ENCODE measurements around the gene C1QTNF8.

The C1QTNF8 gene

DNA sequence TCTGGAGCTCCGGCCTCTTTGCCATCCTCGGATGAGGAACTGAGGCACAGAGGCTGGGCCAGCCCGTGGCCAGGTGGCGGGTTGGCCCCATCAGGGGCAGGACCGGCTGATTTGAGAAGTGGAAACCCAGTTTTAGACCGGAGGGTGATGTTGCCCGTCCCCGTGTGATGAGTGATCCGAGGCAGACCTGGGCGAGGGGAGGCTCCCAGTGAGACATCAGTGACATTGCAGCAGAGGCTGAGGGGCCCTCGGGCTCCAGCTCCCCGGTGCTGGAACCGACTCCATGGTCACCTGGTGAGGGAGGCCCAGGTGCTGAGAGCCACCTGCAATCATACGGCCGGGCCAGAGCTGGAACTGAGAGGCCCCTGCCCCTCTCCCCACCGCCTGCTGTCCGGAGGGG is 30.0 kb upstream of the C1QTNF8 start:
- no peak overlapping the region for H3K27ac ChIP-seq
- TF ChIP-seq, protein P1, sequence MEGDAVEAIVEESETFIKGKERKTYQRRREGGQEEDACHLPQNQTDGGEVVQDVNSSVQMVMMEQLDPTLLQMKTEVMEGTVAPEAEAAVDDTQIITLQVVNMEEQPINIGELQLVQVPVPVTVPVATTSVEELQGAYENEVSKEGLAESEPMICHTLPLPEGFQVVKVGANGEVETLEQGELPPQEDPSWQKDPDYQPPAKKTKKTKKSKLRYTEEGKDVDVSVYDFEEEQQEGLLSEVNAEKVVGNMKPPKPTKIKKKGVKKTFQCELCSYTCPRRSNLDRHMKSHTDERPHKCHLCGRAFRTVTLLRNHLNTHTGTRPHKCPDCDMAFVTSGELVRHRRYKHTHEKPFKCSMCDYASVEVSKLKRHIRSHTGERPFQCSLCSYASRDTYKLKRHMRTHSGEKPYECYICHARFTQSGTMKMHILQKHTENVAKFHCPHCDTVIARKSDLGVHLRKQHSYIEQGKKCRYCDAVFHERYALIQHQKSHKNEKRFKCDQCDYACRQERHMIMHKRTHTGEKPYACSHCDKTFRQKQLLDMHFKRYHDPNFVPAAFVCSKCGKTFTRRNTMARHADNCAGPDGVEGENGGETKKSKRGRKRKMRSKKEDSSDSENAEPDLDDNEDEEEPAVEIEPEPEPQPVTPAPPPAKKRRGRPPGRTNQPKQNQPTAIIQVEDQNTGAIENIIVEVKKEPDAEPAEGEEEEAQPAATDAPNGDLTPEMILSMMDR (conservative IDR thresholded peaks at IDR 0.05) = no peak

DNA sequence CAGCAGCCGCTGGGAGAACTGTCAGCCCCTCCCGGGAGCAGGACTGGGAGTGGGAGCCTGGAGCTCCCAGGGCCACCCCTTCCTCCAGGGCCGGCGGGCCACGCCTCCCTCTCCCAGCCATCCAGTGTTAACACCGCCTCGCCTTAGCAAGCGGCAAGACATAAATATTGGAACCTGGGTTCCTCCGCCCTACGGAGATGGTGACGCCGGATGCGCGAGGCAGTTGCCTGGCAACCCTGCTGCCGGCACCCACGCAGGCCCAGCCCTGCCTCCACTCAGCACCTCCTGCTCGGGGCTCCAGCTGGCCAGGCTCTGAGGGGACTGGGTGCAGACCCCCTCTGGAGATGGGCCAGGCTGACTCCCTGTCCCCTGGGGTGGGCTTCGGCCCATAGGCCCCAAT is 29.4 kb upstream of the C1QTNF8 start:
- no peak overlapping the region for H3K27ac ChIP-seq
- TF ChIP-seq, protein P1 (conservative IDR thresholded peaks at IDR 0.05) = no peak

DNA sequence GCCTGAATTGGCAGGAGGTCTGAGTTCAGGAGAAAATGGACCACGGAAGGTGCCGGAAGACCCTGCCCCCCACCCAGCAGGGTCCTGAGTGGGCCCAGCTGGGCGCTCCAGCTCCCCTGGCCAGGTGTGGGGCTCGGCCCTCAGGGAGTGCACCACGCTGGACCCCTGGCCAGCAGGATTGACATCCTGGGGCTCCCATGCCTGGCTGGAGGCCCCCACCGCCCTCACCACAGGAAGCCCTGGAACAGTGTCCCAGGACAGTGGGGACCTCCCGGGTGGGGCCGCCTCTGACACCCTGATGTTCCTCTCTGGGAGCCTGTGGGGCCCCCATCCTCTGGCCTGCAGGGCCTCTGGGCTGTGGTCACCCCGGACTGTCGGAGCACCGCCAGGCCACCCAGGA is 28.8 kb upstream of the C1QTNF8 start:
- no peak overlapping the region for H3K27ac ChIP-seq

DNA sequence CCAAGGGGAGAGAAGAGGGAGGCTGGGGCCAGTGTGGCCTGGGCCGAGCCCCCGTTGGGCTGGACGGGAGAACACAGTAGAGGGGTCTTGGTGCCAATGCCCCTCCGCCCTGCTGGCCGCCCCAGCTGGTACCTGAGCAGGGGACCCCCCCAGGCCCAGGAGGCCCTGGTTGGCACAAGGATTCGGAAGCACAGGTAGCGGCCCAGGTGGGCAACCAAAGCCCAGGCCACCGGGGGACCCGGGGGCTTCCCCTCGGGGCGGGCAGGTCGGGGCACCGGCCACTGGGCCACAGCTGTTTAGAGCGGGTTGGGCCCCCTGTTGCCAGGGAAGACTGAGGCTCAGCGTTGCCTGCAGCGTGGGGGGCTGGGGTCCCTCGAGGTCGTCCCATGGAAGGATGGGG is 28.2 kb upstream of the C1QTNF8 start:
- TF ChIP-seq, protein P1 (conservative IDR thresholded peaks at IDR 0.05) = no peak
- no peak overlapping the region for H3K27ac ChIP-seq

More for the DNA sequence above, 28.8 kb upstream of the C1QTNF8 start:
- TF ChIP-seq, protein P1 (conservative IDR thresholded peaks at IDR 0.05) = no peak

DNA sequence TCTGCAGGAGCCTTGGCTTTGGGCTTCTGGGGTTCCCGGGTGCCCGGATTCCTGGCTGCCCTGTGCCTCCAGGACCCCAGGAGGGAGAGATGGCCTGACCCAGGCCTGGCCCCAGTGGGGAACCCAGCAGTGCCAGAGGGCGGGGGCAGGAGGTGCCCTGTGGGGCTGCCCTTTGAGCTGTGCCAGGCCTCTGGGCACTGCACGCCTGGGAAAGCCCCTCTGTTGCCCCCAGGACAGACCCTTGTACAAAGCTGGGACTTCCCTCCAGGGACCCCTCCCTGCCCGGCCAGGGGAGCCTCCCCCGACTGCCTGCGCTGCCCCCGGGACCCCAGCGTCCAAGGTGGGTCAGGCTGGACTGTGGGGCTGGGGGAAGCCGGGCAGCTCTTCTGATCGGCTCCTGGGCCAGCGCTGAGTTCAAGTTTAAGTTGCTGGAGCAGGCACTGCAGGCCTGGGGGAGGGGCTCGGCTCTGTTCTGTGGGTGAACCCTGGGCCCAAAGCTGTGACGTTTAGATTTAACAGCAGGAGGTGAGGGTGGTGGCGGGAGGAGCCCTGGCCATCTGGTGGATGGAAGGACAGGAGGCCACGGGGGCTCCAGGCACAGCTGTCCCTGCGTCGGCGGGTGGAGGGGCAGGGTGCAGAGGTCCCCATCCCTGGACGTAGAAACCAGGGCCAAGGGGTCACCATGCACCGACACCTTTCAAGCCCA is 27.6 kb upstream of the C1QTNF8 start:
- no peak overlapping the region for H3K27ac ChIP-seq
- TF ChIP-seq, protein P1 (conservative IDR thresholded peaks at IDR 0.05) = no peak

DNA sequence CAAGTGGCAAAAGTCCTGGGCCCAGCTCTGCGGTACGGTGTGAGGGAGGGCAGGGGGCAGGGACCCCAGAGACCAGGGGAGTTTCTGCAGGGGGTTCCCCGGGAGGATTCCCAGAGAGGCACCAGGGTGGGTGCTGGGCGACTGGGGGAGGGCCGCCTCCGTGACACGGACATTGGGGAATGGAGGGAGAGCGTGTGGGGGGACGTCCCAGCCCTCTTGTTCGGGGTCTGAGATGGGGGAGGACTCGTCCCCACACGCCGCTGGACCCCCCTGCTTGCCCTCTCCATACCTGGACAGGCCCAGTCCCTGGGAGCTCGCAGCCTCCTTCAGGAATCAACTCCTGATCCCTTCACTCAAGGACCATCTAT is 26.3 kb upstream of the C1QTNF8 start:
- no peak overlapping the region for H3K27ac ChIP-seq
- TF ChIP-seq, protein P1 (conservative IDR thresholded peaks at IDR 0.05) = no peak

DNA sequence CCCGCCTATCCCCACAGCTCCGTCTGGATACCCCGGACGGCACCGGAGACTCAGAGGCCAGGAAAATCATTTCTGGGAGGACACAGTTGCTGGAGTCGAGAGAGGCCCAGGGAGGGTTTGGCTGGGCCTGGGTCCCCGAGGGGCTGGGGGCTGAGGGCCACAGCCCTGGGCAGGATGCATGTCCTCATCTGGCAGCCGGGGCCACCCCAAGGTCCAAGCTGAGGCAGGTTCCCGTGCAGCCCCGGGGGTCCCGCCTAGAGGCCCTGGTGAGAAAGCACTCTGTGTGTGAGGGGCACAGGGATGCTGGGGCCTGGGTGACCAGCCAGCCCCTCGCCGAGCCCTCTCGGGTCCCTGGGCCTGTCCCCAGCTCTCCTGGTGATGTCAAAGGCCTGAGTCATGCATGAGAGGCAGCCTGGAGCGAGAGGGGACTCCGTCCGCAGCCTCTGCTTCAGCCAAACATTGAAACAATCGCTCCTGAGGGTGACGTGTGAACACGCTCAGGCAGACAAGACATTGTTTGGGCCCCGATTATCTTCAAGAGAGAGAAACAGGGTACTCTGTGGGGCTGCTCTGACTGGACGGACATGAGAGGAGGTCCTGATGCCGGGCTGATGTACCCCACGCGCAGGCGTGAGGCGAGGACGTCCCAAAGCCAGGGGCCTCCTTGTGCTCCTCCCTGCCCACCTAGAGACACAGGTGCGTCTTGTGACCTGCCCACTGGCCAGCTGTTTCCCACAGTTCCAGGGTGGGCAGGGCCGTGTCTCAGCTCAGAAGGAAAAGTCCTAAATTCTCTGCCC is 25.8 kb upstream of the C1QTNF8 start:
- TF ChIP-seq, protein P1 (conservative IDR thresholded peaks at IDR 0.05) = no peak
- H3K27ac ChIP-seq = no peak overlapping the region

Data from VCaP (cell line).